Activated CD8-positive, alpha-beta memory T cell treated with anti-CD3 and anti-CD28 coated beads for 48 hours (primary cell): ENCODE measurements around the gene AQP12A.

ENCODE experiments used
- DNase-seq, 3 experiments: peaks; one replicate each; pipeline ENCODE4 v3.0.0-alpha.2; 2020; ENCODE audit warnings: low read depth in 2 of 3, low spot score in 2 of 3

Gene AQP12A

DNA sequence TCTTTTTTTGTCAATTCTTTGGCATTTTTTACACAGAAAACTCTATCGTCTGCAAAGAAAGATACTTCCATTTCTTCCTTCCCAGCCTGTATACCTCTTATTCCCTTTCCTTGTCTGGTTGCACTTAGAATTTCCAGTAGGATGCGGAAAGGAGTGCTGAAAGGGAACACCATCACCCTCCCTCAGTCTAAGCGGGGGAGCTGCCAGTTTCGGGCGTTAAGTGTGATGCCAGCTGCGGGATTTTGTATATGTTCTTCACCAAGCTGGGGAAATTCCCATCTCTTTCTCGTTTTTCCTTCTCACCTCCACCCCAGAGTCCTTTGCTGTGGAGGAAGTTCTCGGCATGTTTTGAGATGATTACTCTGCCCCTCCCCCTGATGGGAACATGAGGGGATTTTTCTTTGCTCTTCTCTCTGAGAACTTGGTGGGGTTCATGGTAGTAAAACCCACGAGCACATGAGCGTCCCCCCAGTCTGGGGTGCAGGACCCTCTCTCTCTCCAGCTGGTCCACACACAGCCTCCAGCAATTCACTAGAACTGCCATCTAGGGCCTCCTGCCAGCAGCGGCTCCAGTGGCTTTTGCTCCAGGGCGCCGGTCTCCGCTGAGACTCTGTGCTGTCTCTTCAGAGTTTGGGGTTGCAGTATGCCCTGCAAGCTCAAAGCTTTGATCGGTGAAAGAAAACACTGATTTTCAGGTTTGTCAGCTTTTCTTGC, 15.5 kb downstream of the AQP12A start:
- no peak for DNase-seq

DNA sequence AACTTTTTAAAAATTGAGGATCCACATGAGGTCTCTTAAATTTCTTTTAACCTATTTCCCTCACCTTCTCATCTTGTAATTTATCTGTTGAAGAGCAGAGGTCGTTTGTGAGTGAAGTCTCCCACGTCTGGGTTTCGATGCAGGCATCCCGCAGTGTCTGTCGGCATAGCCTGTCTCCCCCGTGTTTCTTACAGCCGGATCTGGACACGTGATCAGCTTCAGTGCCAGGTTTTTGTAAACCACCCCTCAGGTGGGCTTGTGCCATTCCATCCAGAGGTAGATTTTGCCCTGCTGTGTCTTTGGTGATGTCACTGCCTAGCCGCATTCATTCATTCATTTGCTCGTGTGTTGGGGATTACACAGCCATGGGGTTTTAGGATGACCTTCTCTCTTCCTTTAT, 16.2 kb downstream of the AQP12A start:
- DNase-seq, result no peak

DNA sequence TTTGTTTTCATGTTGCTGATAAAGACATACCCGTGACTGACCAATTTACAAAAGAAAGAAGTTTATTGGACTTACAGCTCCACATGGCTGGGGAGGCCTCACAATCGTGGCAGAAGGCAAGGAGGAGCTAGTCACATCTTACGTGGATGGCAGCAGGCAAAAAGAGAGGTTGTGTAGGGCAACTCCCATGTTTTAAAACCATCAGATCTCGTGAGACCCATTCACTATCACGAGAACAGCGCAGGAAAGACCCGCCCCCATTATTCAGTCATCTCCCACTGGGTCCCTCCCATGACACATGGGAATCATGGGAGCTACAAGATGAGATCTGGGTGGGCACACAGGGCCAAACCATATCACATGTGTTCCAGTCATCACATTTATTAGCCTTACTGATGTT, 16.8 kb downstream of the AQP12A start:
- no peak for DNase-seq

DNA sequence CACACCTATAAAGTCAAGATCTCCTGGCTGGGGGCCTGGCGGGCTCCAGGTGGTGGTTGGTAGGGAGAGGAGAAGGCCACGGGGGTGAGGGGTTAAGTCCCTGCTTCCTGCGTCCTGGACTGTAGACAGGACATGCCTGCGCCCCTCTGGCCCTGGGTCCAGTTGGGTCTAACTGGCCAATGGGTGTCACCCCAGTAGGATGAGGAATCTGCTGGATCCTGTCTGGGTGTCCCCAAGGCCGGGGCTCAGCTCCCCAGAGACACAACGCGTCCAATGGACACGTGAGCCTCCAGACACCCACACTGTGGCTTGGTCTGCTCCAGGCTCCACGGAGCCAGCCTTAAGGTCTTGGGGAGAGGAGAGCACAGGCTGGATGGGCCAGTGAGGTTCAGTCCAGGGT, 19.6 kb downstream of the AQP12A start:
- DNase-seq, result no peak

- no peak for DNase-seq
Observed at GRCh38 chr2:240711701-240712100, 20.0 kb downstream of the AQP12A start.

GRCh38 chr2:240712121-240712520, 20.5 kb downstream of the AQP12A start:
- no peak for DNase-seq

GRCh38 chr2:240713071-240713927, 21.6 kb downstream of the AQP12A start:
- no peak for DNase-seq

- DNase-seq, result no peak
Observed at GRCh38 chr2:240713928-240714746, 22.5 kb downstream of the AQP12A start.

DNA sequence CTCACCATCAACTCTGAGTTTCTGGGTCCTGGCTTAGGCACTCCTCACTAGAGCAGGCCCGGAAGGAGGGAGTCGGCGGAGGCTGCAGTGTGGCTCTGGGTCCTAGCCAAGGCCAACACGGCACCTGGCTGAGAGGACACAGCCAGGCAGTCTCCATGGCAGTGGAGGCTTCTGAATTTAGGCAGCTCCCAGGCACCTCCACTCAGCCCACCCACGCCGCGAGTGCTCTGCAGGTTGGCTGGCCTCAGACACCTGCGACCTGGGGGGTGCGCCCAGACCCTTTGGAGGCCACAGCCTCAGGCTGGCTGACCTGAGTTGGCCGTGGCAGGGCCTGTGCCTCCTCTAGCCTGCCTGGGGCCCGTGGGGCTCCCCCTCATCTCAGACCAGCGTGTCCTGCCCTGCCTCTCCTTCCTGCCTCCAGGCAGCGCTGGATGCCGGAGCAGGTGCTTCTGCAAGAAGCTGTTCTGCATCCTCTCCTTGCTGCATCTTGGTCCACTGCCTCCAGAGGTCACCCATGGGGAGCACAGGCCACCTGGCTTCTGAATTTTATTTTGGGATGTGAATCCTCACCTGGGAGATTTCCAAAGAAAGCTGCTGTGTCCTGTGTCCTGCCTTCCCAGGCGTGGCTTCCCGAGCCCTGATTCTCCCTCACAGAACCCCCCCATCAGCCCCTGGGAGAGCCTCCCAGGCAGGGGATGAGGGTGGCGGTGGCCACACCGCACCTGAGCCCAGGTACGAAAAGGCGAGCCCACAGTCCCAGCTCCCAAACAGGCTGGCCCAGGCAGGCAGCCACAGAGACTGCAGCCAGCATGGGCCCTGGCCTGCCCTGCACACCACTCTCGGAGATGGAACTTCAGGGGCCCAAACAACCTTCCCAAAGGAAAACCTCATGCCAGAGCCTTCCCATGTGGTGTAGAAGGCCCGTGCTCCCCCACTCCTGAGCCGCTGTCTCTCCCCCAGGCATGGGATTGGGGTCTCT, 23.4 kb downstream of the AQP12A start:
- no peak for DNase-seq

- no peak for DNase-seq
Observed at GRCh38 chr2:240716130-240716798, 24.6 kb downstream of the AQP12A start.

DNA sequence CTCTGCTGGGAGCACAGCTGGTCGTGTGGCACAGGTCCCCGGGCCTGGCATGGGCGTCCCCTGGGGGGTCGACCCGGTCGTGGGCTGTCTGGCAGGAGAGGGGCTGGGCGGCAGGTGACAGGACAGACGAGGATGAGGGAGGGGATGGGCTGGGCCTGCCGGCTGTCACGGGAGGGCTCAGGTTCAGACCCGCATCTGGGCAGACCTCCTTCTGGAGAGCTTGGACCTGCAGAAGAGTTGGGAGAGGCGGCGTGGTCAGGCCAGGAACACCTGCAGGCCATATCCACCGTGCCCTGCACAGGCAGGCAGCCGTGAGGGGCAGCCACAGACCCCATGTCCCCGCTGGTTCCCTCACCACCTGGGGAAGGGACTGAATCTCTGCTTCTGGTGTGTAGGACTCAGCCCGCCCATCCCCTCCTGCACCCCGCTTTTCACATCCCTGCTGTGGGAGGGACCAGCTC, 25.5 kb downstream of the AQP12A start:
- no peak for DNase-seq

- DNase-seq, result no peak
Observed at GRCh38 chr2:240717681-240718581, 26.3 kb downstream of the AQP12A start.

DNA sequence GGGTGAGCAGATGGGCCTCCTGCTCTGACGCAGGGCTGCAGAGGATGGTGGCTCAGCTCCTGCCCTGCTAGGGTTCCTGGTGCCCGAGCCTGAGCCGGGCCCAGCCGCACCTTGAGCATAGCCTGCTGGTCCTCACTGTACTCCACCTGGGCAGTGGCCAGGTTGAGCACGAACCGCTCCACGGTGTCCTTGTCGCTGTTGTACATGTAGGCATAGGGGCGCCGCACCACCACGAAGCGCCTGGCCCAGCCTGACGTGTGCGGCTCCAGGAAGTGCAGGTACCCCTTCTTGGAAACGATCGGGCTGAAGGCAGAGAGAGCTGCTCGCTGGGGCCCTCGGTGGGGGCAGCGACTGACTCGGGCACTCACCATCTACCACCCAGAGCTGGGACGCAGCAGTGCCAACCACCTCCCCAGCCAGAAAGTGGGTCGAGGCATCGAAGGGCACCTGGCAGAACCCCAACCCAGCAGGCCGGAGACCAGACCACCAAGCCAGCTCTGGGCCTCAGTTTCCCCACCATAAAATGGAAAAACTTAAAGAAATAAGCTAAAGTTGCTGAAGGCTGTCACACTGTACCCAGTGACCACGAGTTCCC, 27.3 kb downstream of the AQP12A start:
- no peak for DNase-seq

DNA sequence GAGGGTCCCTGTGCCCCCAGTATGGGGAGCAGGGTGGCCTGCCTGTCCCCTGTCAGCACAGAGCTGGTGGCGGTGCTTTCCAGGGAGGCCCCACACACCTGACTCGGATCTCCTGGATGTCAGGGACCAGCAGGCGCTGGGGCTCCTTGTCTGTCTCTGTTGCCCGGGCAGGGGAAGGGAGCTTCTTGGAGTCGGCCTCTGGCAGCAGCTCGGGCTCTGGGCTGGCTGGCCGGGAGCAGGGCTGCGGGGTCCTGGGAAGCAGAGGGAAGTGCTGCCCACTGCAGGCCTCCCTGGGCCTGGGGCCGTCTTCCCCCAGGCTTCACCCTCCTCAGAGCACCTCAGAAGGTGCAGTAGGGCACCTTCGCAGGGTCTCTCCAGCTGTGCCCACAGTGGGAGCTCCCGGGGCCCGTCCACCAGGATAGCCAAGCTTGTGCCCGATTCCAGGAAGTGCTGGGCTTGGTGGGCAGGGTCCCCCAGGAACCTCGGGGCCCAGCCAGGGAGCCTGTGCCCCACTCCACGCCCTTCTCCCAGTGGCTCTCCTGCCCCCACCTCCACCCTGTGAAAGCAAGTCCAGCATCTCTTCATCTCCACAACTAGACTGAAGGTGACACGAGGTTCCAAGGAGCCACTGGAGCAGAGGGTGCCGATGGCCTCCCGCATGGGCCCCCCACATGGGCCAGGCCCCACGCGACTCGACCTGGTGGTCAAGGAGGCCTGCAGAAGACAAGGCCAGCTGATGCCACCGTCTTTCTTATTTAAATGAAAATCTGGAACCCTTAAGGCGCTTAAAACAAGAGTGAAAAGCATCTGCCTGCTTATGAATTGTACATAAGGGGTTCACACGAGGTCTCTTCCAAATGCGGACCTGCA, 28.2 kb downstream of the AQP12A start:
- no peak for DNase-seq

- DNase-seq, result no peak
Observed at GRCh38 chr2:240720686-240721595, 29.3 kb downstream of the AQP12A start.

DNA sequence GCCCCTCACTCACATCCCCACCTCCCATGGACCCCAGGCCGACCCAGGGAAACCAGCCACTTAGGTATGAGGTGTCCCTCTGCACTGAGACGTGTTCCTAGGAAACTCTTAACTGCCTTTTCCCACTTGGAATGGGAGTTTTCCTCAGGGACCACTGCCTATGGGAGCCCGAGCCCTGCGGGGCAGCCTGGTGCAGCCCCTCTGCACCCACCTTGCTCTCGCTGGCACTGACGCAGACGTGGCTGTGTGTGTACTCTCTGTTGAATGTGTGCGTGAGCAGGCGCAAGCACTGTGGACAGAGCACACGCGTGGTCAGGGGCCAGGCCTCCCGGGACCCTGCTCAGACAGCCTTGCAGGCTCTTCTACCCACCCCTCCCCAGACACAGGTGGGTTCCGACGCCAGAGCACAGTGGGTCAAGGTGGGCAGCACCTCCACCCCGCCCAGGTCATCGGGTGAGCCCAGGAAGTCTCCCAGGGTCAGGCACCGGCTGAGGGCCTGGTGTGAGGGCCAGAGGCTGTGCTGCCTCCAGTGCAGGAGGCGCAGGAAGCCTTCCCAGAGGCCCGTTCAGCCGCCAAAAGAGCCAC, 30.0 kb downstream of the AQP12A start:
- no peak for DNase-seq
